Ramos (cell line): ENCODE measurements around the gene PDCD7.
"Not testable (repeated sequence)": the region's sequence is repeated elsewhere in the genome, so short reads cannot be mapped to it uniquely, and the experiment has no call there.

ENCODE experiments used
- in situ Hi-C: fragments of 300-500 bp; cut with MboI; formaldehyde crosslinking; loops from one replicate; pipeline ENCODE4 v1.14.3; 2022; ENCODE audit warnings: low sequenced_read_pairs; ENCODE audit not compliant: unreplicated experiment

The PDCD7 gene

DNA sequence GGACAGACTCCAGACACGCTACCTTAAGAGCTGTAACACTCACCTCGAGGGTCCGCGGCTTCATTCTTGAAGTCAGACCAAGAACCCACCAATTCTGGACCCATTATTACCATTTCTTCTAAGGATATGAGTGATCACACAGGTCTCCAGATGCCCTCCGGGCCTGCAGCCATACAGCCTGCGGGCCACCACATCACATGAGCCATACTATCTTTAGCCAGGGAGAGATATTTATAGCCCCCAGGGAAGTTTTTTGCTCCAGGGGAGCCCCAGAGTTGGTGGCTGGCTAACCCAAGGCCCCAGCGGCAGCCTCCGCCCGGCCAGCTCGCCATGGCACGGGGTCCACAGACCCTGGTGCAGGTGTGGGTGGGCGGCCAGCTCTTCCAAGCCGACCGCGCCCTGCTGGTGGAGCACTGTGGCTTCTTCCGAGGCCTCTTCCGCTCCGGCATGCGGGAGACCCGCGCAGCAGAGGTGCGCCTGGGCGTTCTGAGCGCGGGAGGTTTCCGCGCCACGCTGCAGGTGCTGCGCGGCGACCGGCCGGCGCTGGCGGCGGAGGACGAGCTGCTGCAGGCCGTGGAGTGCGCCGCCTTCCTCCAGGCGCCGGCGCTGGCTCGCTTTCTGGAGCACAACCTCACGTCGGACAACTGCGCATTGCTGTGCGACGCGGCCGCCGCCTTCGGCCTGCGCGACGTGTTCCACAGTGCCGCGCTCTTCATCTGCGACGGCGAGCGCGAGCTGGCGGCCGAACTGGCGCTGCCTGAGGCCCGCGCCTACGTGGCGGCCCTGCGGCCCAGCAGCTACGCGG is 56.9 kb downstream of the PDCD7 start, which contains the start of gene KBTBD13:
KBTBD13 (plus strand) TSS at position 261 of the 805 bp plus-strand sequence; CDS start at position 331, 70 bp downstream.
- in situ Hi-C loops, result no loop called here

DNA sequence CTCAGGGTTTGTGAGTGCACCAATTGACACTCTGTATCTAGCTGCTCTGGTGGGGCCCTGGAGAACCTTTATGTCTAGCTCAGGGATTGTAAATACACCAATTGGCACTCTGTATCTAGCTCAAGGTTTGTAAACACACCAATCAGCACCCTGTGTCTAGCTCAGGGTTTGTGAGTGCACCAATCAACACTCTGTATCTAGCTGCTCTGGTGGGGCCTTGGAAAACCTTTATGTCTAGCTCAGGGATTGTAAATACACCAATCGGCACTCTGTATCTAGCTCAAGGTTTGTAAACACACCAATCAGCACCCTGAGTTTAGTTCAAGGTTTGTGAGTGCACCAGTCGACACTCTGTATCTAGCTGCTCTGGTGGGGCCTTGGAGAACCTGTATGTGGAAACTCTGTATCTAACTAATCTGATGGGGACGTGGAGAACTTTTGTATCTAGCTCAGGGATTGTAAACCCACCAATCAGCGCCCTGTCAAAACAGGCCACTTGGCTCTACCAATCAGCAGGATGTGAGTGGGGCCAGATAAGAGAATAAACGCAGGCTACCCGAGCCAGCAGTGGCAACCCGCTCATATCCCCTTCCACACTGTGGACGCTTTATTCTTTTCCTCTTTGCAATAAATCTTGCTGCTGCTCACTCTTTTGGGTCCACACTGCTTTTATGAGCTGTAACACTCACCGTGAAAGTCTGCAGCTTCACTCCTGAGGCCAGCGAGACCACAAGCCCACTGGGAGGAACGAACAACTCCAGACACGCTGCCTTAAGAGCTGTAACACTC is 57.8 kb downstream of the PDCD7 start:
- in situ Hi-C loops, result not testable (repeated sequence)

DNA sequence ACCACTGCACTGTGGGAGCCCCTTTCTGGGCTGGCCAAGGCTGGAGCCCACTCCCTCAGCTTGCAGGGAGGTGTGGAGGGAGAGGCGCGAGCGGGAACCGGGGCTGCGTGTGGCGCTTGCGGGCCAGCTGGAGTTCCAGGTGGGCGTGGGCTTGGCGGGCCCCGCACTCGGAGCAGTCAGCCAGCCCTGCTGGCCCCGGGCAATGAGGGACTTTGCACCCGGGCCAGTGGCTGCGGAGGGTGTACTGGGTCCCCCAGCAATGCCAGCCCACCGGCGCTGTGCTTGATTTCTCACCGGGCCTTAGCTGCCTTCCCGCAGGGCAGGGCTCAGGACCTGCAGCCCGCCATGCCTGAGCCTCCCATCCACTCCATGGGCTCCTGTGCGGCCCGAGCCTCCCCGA is 58.7 kb downstream of the PDCD7 start:
- in situ Hi-C loops, result not testable (repeated sequence)

DNA sequence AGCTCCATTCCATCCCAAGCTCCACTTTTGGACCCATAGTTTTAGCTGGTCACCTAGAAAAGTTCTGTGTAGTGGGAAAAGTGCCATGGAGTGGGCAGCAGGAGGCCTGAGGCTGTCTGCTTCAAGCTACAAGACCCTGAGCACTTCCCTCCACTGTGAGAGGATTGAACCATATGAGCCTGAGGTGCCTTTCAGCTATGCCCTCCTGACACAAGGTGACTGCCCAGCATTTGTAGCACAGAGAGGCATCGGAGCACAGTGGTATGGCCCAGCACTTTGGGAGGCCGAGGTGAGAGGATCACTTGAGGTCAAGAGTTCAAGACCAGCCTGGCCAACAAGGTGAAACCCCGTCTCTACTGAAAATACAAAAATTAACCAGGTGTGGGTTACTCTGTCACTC is 61.0 kb downstream of the PDCD7 start:
- in situ Hi-C loops, result no loop called here

DNA sequence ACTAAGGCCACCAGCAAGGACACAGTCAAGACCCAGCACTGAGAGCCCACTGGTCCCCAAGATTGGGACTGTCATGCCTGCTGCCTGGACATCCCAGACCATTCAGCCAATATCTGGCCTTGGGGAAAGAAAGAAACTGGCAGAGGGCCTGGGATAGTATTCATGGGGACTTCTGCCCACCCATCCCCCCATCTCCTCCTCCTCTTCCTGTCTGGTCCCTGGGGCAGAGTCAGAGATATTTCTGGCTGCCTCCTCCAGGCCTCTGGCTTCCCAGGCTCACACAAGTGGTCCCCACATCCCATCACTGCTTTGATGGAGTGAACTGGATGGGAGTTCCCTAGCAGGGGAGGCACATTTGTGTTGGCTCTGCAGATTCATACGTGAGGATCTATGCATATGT is 61.6 kb downstream of the PDCD7 start:
- in situ Hi-C loops, result no loop called here

DNA sequence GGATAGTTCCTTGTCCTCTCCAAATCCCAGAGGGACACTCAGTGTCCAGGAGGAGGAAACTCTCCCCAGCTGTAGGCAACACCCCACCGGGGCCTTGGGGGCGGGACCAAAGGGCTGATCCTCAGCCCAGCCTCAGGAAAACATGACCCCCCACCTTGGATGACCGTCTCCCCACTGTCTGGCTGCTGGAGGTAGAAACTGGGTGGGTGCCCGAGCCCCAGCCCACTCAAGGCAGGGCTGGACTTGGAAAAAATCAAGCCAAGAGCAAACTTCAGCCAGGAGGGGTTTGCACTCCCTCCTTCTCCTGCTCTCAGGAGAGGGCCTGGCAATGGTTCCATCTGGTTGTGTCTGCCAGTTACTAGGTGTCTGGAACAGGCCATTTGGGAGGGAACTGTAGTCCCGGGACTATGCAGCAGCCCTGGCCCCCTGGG is 62.2 kb downstream of the PDCD7 start:
- in situ Hi-C loops, result no loop called here

DNA sequence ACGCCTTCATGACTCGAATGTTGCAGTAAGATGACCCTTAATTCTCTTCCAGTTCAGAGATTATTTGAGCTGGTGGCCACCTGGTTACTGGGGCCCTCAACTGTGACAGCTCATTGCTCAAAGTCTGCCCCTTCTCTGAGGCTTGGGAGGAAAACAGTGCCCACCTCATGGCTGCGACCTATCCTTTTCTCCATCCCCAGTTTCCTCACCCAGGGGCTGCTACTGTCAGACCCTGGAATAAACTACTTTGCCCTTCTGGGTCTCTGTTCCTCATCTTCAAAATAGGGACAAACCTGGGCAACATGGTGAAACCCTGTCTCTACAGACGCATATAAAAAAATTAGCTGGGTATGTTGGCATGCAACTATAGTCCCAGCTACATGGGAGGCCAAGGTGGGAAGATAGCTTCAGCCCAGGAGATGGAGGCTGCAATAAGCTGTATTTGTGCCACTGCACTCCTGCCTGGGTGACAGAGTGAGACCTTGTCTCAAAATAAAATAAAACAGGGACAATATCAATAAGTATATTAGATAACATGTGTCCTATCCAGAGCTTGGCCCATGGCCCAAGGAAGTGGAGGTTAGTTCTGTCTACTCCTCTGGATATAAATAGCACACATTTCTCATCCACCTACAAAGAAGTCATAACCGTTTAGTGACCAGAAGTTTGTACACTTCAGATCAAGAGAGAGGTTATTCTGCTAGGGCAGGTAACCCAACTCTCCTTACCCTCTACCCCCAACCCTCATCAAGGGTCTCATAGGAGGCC is 63.6 kb downstream of the PDCD7 start:
- in situ Hi-C loops, result no loop called here

DNA sequence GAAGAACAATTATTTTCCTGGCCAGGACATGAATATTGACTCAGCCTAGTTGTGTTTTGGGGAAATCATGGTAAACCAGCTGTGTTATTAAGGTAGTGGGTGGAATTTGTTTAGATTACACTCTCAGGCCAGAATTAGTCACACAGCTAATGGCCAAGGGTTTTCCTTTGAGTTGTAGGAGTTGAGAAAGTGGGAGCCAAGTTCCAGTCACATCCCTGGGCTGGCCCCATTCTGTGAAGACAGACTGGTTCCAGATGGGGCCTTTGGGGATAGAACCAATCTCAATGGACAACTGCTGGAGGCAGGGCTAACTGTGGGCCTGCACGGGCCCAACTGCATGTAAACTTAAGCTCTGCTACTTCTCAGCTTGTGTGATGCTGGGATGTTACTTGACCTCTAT is 64.4 kb downstream of the PDCD7 start:
- in situ Hi-C loops, result no loop called here

DNA sequence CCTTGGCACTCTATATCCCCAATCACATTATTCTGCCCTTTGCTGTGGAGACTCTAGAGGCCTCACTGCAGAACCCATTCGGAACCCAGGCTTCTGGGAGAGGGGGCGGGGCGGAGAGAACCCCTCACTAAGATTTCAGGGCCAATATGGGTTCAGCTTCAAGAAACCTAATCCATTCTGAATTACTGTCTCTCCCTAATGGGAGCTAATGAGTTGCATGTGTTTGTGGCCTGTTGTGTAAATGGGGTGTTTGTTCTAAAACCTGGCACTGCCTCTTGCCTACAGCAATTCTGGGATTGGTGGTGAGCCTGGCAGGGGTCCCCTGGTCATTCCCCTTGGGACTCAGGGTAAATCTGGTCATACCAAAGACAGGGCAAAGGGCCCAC is 65.2 kb downstream of the PDCD7 start:
- in situ Hi-C loops, result no loop called here

DNA sequence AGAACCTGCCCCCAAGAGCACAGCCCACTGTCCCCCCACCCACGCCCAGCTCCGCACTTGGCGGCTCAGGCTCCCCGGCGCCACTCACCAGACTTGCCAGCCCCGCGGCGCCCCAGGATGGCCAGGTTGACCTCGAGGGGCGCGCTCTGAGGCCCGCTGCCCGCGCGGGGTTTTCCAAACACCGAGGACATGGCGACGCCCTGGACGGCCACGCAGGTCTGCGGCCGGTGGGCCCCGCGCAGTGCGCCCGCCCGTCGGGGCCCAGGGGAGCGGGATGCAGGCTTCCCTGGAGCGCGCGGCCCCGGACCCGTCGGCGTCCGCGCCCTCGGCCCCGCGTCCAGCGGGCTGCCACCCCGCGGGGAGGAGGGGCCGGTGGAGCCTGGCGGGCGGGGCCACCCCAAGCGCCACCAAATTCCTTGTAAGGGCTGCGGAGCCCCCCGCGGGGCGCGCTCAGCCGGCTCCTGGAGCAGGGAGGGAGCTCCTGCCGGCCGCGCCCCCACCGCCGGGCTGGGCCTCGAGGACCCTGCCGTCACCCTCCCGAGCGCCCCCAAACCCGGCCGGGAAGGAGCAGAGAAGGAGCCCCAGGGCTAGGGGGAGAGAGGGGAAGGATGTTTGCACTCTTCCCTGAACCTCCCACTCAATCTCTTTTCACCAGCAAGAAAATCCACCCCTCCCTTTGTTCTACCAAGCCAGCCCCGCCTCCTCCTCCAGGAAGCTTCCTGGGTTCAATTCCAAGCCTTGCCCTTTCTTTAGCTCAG is 65.8 kb downstream of the PDCD7 start, which contains the start of gene RASL12:
RASL12 (minus strand) TSS at position 347 of the 758 bp plus-strand sequence; CDS start at position 191, 156 bp downstream.
- in situ Hi-C loops, result no loop called here
